DND-41 (cell line): ENCODE measurements around the gene ATXN7.

Source experiments
- EZH2 ChIP-seq: IDR thresholded peaks from 3 replicates; pipeline ENCODE4 v1.6.1; 2012; ENCODE audit warnings: borderline replicate concordance, low read depth, mild to moderate bottlenecking, moderate library complexity, low read length, inconsistent platforms; ENCODE audit not compliant: severe bottlenecking
- TF ChIP-seq, protein P1 (sequence below): IDR thresholded peaks from 2 replicates; pipeline ENCODE4 v1.5.1; 2012; ENCODE audit warnings: borderline replicate concordance, low read length, moderate library complexity, mild to moderate bottlenecking; ENCODE audit not compliant: poor library complexity, severe bottlenecking; ENCODE audit errors: extremely low read depth

DNA sequence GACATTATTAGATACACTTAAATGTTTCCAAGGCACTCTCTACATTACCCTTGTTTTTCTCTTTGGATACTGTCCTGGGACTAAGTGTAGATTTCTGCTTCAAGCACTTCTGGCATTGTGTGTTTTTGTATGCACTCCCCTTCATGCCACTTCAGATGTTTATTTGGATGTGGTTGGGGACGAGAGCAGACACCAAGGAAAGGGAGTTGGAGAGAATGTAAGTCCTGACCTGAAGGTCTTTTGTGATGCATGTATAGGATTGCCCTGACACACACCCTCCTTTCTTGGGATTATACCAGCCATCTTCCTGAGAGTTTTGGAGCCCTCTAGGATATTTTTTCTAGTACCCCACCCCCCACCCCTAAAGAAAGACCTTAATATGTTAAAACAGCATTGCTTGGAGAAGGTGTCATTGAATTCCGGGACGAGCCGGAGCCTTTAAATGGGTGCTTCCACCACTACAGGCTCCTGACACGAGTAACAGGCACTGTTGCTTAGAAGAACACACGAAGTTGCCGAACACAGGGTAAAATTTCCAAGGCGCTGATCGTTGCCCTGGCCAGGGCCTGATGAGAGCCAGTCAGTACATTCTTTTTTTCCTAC, 136.9 kb downstream of the ATXN7 start:
- TF ChIP-seq, protein P1, sequence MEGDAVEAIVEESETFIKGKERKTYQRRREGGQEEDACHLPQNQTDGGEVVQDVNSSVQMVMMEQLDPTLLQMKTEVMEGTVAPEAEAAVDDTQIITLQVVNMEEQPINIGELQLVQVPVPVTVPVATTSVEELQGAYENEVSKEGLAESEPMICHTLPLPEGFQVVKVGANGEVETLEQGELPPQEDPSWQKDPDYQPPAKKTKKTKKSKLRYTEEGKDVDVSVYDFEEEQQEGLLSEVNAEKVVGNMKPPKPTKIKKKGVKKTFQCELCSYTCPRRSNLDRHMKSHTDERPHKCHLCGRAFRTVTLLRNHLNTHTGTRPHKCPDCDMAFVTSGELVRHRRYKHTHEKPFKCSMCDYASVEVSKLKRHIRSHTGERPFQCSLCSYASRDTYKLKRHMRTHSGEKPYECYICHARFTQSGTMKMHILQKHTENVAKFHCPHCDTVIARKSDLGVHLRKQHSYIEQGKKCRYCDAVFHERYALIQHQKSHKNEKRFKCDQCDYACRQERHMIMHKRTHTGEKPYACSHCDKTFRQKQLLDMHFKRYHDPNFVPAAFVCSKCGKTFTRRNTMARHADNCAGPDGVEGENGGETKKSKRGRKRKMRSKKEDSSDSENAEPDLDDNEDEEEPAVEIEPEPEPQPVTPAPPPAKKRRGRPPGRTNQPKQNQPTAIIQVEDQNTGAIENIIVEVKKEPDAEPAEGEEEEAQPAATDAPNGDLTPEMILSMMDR: no peak
- no peak for TF ChIP-seq EZH2
